Gastrocnemius medialis (tissue), 4 donors: ENCODE data around the gene ZBTB7A. TPM values are rescaled to one million over a fixed set of nuclear protein-coding genes. Genes with fewer than 3 reads are reported as not detected.

Source experiments
- ATAC-seq, 2 donors: fragments of 150-250 bp; one replicate each; pipeline ENCODE4 v1.9.1; 2016
- DNase-seq, 2 donors: peaks; one replicate each; pipeline ENCODE4 v3.0.0-alpha.2; 2019
- H3K27ac ChIP-seq, 4 donors: fragments of 200-600 bp; sonication (generic); 1 replicate in 1 of 4; 2 replicates in 3 of 4; pipeline ENCODE4 v1.5.1; 2016 to 2018; ENCODE audit warnings: mild to moderate bottlenecking in 2 of 4, moderate library complexity in 1 of 4
- H3K27me3 ChIP-seq, 3 donors: fragments of 200-600 bp; sonication (generic) in 2 of 3; 1 replicate in 1 of 3; 2 replicates in 2 of 3; pipeline versions ENCODE4 v1.5.1 to v1.6.0; 2016 to 2019; ENCODE audit warnings: mild to moderate bottlenecking in 1 of 3, moderate library complexity in 1 of 3
- H3K36me3 ChIP-seq, 2 donors: fragments of 200-600 bp; sonication (generic) in 1 of 2; one replicate each; pipeline ENCODE4 v1.5.1; 2017 to 2018
- H3K4me1 ChIP-seq, 2 donors: fragments of 200-600 bp; sonication (generic) in 1 of 2; one replicate each; pipeline ENCODE4 v1.5.1; 2016 to 2017; ENCODE audit warnings: mild to moderate bottlenecking in 2 of 2
- H3K4me3 ChIP-seq, 4 donors: fragments of 200-600 bp; sonication (generic) in 3 of 4; 1 replicate in 1 of 4; 2 replicates in 3 of 4; pipeline ENCODE4 v1.5.1; 2016 to 2019; ENCODE audit warnings: mild to moderate bottlenecking in 2 of 4
- H3K9me3 ChIP-seq, 3 donors: fragments of 200-600 bp; sonication (generic) in 2 of 3; 1 replicate in 1 of 3; 2 replicates in 2 of 3; pipeline ENCODE4 v1.5.1; 2016 to 2019
- POLR2A ChIP-seq, 2 donors: fragments of 450-650 bp; IDR thresholded peaks; one replicate each; pipeline ENCODE4 v1.6.1; 2017; ENCODE audit warnings: antibody characterized with exemption in 2 of 2, mild to moderate bottlenecking in 2 of 2, moderate library complexity in 2 of 2
- in situ Hi-C, 4 donors: fragments of 200-750 bp; cut with MboI; loops; one replicate each; pipeline versions ENCODE4 v1.15.0 to v1.8.0; 2017; ENCODE audit warnings: low sequenced_read_pairs in 4 of 4
- intact Hi-C: fragments of 100-400 bp; cut with DNase I; formaldehyde crosslinking; loops from one replicate; pipeline ENCODE4 v1.15.1; 2023; ENCODE audit warnings: low total_unique reads
- total RNA-seq, 4 donors: library from RNA; depleted of rRNA; stranded (reverse); fragments of >200 nt; gene quantifications; one replicate each; pipeline versions ENCODE4 v1.1.0 to v1.2.3, GENCODE V29; 2016
- TF ChIP-seq, protein P1 (sequence below), 5 experiments: fragments of 450-650 bp in 3 of 5; fragments of 200-600 bp in 2 of 5; sonication (generic) in 2 of 5; IDR thresholded peaks in 4 of 5; conservative IDR thresholded peaks in 1 of 5; 1 replicate in 4 of 5; 2 replicates in 1 of 5; pipeline ENCODE4 v1.5.1; 2016 to 2019; ENCODE audit warnings: antibody characterized with exemption in 5 of 5, mild to moderate bottlenecking in 3 of 5, moderate library complexity in 3 of 5

Gene ZBTB7A
- total RNA-seq, 4 donors from 2014 or later, result 50.0 to 104 (median 91.9) TPM

DNA sequence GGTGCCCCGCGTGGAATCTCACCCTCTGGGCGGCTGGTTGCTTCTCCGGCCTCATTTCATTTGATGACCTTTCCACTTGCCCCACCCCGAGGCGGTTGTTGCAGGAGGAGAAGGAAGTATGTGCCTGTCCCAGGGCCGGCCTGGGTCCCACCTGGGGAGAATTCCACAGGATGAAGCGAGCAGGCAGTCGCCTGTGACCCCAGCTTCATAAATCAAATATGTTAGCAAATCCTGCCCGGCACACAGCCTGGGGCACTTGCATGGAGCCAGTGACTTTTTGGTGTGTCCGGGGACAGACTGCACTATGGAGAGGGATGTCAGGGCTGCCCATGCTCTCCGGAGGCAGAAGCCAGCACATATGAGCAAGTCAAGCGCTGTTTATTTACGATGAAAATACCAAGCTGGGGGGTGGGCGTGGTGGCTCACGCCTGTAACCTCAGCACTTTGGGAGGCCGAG is 19.7 kb upstream of the ZBTB7A start:
- ATAC-seq (no peak), DNase-seq (no peak)
- Histone ChIP-seq H3K27ac (no peak overlapping the region), H3K4me3 (no peak overlapping the region), H3K27me3 (no peaks in the 10 kb centered on the region), H3K4me1 (peaks cover 0 to 4% of the 10 kb centered on the region in 2 donors), H3K9me3 (no peaks in the 10 kb centered on the region), H3K36me3 (peaks cover 0 to 22% of the 10 kb centered on the region in 2 donors)
- TF ChIP-seq POLR2A (IDR thresholded peaks at IDR 0.05), result no peak
- TF ChIP-seq, protein P1, sequence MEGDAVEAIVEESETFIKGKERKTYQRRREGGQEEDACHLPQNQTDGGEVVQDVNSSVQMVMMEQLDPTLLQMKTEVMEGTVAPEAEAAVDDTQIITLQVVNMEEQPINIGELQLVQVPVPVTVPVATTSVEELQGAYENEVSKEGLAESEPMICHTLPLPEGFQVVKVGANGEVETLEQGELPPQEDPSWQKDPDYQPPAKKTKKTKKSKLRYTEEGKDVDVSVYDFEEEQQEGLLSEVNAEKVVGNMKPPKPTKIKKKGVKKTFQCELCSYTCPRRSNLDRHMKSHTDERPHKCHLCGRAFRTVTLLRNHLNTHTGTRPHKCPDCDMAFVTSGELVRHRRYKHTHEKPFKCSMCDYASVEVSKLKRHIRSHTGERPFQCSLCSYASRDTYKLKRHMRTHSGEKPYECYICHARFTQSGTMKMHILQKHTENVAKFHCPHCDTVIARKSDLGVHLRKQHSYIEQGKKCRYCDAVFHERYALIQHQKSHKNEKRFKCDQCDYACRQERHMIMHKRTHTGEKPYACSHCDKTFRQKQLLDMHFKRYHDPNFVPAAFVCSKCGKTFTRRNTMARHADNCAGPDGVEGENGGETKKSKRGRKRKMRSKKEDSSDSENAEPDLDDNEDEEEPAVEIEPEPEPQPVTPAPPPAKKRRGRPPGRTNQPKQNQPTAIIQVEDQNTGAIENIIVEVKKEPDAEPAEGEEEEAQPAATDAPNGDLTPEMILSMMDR (IDR thresholded peaks at IDR 0.05 in 4 of 5, conservative IDR thresholded peaks at IDR 0.05 in 1 of 5), result no peak
- in situ Hi-C loops (no loop called here), intact Hi-C loops (no loop called here)

DNA sequence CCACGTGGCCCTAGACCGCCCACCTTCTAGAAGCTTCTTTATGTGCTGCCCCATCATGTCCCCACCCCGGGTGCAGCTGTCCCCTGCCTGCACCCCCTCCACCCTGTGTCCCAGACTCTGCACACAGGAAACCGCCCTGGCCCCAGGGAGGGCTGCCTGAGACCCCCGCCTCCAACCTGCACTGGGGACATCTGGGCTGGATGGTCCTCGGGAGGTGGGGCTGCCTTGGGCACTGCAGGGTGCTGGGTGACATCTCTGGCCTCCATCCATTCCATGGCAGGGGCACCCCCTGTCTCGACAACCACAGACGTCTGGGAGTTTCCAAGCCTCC is 17.8 kb upstream of the ZBTB7A start:
- H3K9me3 ChIP-seq, result no peaks in the 10 kb centered on the region
- TF ChIP-seq POLR2A (IDR thresholded peaks at IDR 0.05), result no peak
- TF ChIP-seq, protein P1 (IDR thresholded peaks at IDR 0.05 in 4 of 5, conservative IDR thresholded peaks at IDR 0.05 in 1 of 5), result no peak
- DNase-seq (no peak), ATAC-seq (no peak)
- H3K4me1 ChIP-seq, result peaks cover 0 to 4% of the 10 kb centered on the region in 2 donors
- peaks cover 0 to 4% of the 10 kb centered on the region in 2 donors for H3K36me3 ChIP-seq
- in situ Hi-C loops, result no loop called here
- intact Hi-C loops, result no loop called here
- H3K4me3 ChIP-seq, result no peak overlapping the region
- H3K27ac ChIP-seq, result peak overlapping the region in 1 of 4 donors; percentile 31
- H3K27me3 ChIP-seq, result no peaks in the 10 kb centered on the region

DNA sequence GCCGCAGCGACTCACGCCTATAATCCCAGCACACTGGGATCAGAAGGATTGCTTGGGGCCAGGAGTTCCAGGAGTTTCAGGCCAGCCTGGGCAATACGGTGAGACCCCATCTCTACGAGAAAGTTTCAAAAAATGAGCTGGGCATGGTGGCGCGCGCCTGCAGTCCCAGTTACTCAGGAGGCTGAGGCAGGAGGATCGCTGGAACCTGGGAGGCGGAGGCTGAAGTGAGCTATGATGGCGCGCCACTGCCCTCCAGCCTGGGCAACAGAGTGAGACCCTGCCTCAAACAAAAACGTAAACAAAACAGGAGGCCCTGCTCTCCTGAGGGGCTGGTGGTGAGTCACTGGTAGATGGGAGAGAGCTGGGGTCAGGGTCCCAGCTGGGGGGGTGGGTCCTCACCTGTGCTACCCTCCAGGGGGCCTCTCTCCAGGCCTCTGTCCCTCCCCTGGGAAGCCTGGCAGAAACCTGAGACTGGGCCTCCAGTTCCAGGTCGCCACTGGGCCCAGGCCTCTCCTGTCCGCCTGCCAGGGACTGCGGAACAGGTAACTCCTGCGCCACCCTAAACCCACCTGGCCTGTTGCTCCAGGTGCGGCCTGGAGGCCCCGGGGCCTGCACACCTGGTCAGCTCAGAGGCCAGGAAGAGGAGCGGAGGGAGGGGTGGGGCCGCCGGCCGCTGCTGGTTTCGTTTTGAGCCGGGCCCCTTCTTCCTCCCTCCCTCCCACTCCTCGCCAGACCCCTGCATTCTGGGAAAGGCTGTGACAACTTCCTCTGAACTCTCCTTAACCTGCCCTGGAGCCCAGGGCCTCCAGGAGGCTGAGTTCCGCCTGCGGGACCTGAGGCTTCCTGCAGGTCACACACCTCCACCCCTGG is 17.2 kb upstream of the ZBTB7A start:
- H3K27me3 ChIP-seq, result no peaks in the 10 kb centered on the region
- H3K27ac ChIP-seq, result peak overlapping the region in 3 of 4 donors; percentile 21 to 31 (median 30)
- intact Hi-C loops, result no loop called here
- H3K36me3 ChIP-seq, result no peaks in the 10 kb centered on the region
- in situ Hi-C loops, result no loop called here
- H3K4me3 ChIP-seq, result peak overlapping the region in 2 of 4 donors; percentile 27 to 33
- no peak for TF ChIP-seq POLR2A (IDR thresholded peaks at IDR 0.05)
- TF ChIP-seq, protein P1 (IDR thresholded peaks at IDR 0.05 in 4 of 5, conservative IDR thresholded peaks at IDR 0.05 in 1 of 5), result no peak
- H3K9me3 ChIP-seq, result no peaks in the 10 kb centered on the region
- no peak for DNase-seq
- H3K4me1 ChIP-seq, result peaks cover 0 to 4% of the 10 kb centered on the region in 2 donors
- peak in 1 of 2 donors; percentile 19 for ATAC-seq

DNA sequence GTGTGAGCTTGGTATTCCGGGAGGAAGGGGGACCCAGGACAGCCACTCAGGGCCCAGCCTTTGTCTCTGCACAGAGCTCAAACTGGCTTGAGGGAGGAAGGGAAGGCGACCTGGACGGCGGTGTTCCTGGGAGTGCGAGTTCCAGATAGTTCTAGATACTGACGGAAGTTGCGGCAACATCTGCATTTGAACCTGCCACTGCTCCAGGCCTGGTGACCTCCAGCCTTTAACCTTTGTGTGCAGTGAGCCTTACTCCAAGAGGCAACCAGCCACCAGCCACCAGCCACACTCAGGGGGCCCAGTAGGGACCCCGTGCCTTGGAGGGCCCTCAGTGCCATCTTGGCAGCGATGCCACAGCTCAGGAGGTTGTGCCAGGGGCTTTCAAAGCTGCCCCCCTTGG is 15.5 kb upstream of the ZBTB7A start:
- DNase-seq, result no peak
- no peak for ATAC-seq
- in situ Hi-C loops (no loop called here), intact Hi-C loops (no loop called here)
- TF ChIP-seq, protein P1 (IDR thresholded peaks at IDR 0.05 in 4 of 5, conservative IDR thresholded peaks at IDR 0.05 in 1 of 5), result no peak
- no peak for TF ChIP-seq POLR2A (IDR thresholded peaks at IDR 0.05)
- Histone ChIP-seq H3K27me3 (no peaks in the 10 kb centered on the region), H3K27ac (peak overlapping the region in 1 of 4 donors; percentile 7), H3K36me3 (no peaks in the 10 kb centered on the region), H3K4me3 (no peak overlapping the region), H3K4me1 (peaks cover 4 to 10% of the 10 kb centered on the region in 2 donors), H3K9me3 (no peaks in the 10 kb centered on the region)
